22Rv1 (cell line): ENCODE measurements around the gene MS4A10.
"Not testable (repeated sequence)": the region's sequence is repeated elsewhere in the genome, so short reads cannot be mapped to it uniquely, and the experiment has no call there.

Experiments used
- H3K27ac ChIP-seq: fragments of 450-650 bp; 2 replicates; pipeline ENCODE4 v1.5.1; 2017
- CTCF ChIP-seq: fragments of 450-650 bp; IDR thresholded peaks from 2 replicates; pipeline ENCODE4 v1.5.1; 2017; ENCODE audit warnings: mild to moderate bottlenecking
- ZFX ChIP-seq: fragments of 450-650 bp; IDR thresholded peaks from 2 replicates; pipeline ENCODE4 v1.6.1; 2017; ENCODE audit warnings: antibody characterized with exemption, borderline replicate concordance

MS4A10 gene

GRCh38 chr11:60818057-60818456 is 32.9 kb downstream of the MS4A10 start:
- H3K27ac ChIP-seq = no peak overlapping the region
- no peak for TF ChIP-seq CTCF
- TF ChIP-seq ZFX = no peak

GRCh38 chr11:60821827-60822599 is 36.9 kb downstream of the MS4A10 start:
- no peak overlapping the region for H3K27ac ChIP-seq
- TF ChIP-seq ZFX (no peak), CTCF (no peak)

- H3K27ac ChIP-seq = not testable (repeated sequence)
Measured at GRCh38 chr11:60823745-60824306, 38.7 kb downstream of the MS4A10 start.

- H3K27ac ChIP-seq = no peak overlapping the region
- TF ChIP-seq CTCF (no peak), ZFX (no peak)
Measured at GRCh38 chr11:60825118-60825517, 40.0 kb downstream of the MS4A10 start.

GRCh38 chr11:60825790-60826189 is 40.7 kb downstream of the MS4A10 start:
- no peak for TF ChIP-seq CTCF
- TF ChIP-seq ZFX = no peak
- H3K27ac ChIP-seq = no peak overlapping the region

- H3K27ac ChIP-seq = no peak overlapping the region
- TF ChIP-seq CTCF (no peak), ZFX (no peak)
Measured at GRCh38 chr11:60830478-60831142, 45.5 kb downstream of the MS4A10 start.

- no peak for TF ChIP-seq ZFX
- TF ChIP-seq CTCF = peak; percentile 92
Measured at GRCh38 chr11:60831143-60831500, 46.0 kb downstream of the MS4A10 start.

More at GRCh38 chr11:60831143-60831500, 46.0 kb downstream of the MS4A10 start:
- H3K27ac ChIP-seq = no peak overlapping the region
